Caco-2 (cell line): ENCODE measurements around the gene TGM3. TPM values are rescaled to one million over a fixed set of nuclear protein-coding genes. Genes with fewer than 3 reads are reported as not detected.
A peak's percentile ranks its signal among the peaks of the same experiment; 100 is the strongest.

Experiments used
- BruUV-seq: library from RNA; stranded (reverse); fragments of 400-500 nt; replicated peaks from 2 replicates; lab custom pipeline; 2021; lab: Mats Ljungman, UMichigan
- CTCF ChIA-PET: fragments of 300-600 bp; sonication (Branson Sonifier 250); formaldehyde crosslinking; loops from one replicate; lab custom pipeline; 2022; ENCODE audit warnings: antibody characterized with exemption; lab: Charles Lee
- POLR2A ChIA-PET: fragments of 300-600 bp; sonication (Branson Sonifier 250); formaldehyde crosslinking; loops from one replicate; lab custom pipeline; 2022; ENCODE audit warnings: antibody characterized with exemption; lab: Charles Lee
- DNase-seq, 2 experiments: peaks; one replicate each; pipeline versions ENCODE4 v3.0.0 to v3.0.0-alpha.2; 2020 to 2022
- H3K27me3 ChIP-seq: replicated peaks from 2 replicates; pipeline ENCODE4 v1.6.0; 2011; ENCODE audit warnings: low read length; ENCODE audit not compliant: control insufficient read depth, insufficient read depth
- H3K36me3 ChIP-seq: 2 replicates; pipeline ENCODE4 v1.5.1; 2011; ENCODE audit warnings: low read length; ENCODE audit not compliant: control insufficient read depth, insufficient read depth
- H3K4me1 ChIP-seq: fragments of 250-450 bp; sonication (Bioruptor Pico); 2 replicates; pipeline ENCODE4 v1.5.1; 2020; ENCODE audit warnings: mild to moderate bottlenecking
- H3K4me3 ChIP-seq: 2 replicates; pipeline ENCODE4 v1.5.1; 2011; ENCODE audit warnings: low read depth, mild to moderate bottlenecking, control low read depth, low read length
- H3K9me3 ChIP-seq: fragments of 250-450 bp; sonication (Bioruptor Pico); 2 replicates; pipeline ENCODE4 v1.5.1; 2020; ENCODE audit warnings: mild to moderate bottlenecking, moderate library complexity
- H3K27ac Mint-ChIP-seq: one replicate; pipeline ENCODE4 v1.8.0; 2022; ENCODE audit warnings: mixed read lengths; ENCODE audit not compliant: unreplicated experiment
- H3K27me3 Mint-ChIP-seq: one replicate; pipeline ENCODE4 v1.8.0; 2022; ENCODE audit warnings: mixed read lengths; ENCODE audit not compliant: insufficient read depth, unreplicated experiment
- H3K36me3 Mint-ChIP-seq: one replicate; pipeline ENCODE4 v1.8.0; 2022; ENCODE audit warnings: mild to moderate bottlenecking, mixed read lengths; ENCODE audit not compliant: insufficient read depth, unreplicated experiment
- H3K4me1 Mint-ChIP-seq: one replicate; pipeline ENCODE4 v1.8.0; 2022; ENCODE audit warnings: low read depth, mixed read lengths; ENCODE audit not compliant: unreplicated experiment
- H3K4me3 Mint-ChIP-seq: one replicate; pipeline ENCODE4 v1.8.0; 2022; ENCODE audit warnings: mild to moderate bottlenecking, moderate library complexity, mixed read lengths; ENCODE audit not compliant: unreplicated experiment
- H3K9me3 Mint-ChIP-seq: one replicate; pipeline ENCODE4 v1.8.0; 2022; ENCODE audit warnings: mixed read lengths; ENCODE audit not compliant: unreplicated experiment
- CTCF ChIP-seq, 2 experiments: fragments of 200-600 bp in 1 of 2; IDR thresholded peaks; 1 replicate in 1 of 2; 2 replicates in 1 of 2; pipeline versions ENCODE4 v1.5.1 to v1.8.0; 2011 to 2022; ENCODE audit warnings: antibody characterized with exemption in 1 of 2, control low read depth in 1 of 2, inconsistent platforms in 1 of 2, low read depth in 1 of 2, low read length in 1 of 2, mild to moderate bottlenecking in 1 of 2, moderate library complexity in 1 of 2; ENCODE audit not compliant: insufficient read depth in 1 of 2, severe bottlenecking in 1 of 2, unreplicated experiment in 1 of 2
- intact Hi-C: fragments of 100-400 bp; cut with micrococcal nuclease; formaldehyde crosslinking; loops from one replicate; pipeline ENCODE4 v1.10.0; 2022; ENCODE audit not compliant: unreplicated experiment
- total RNA-seq: library from RNA; stranded (reverse); gene quantifications from 2 replicates; pipeline ENCODE4 v1.2.3, GENCODE V29; 2022

TGM3 gene
- total RNA-seq, 1 experiment from 2014 or later = 0.20 TPM

GRCh38 chr20:2281563-2281962, 14.2 kb upstream of the TGM3 start:
- intact Hi-C loops = no loop called here
- Mint-ChIP-seq H3K27ac (no peak overlapping the region), H3K27me3 (peaks cover 3% of the 10 kb centered on the region), H3K4me3 (no peak overlapping the region), H3K36me3 (no peaks in the 10 kb centered on the region), H3K9me3 (no peaks in the 10 kb centered on the region), H3K4me1 (no peaks in the 10 kb centered on the region)
- no peak overlapping the region for H3K4me3 ChIP-seq
- POLR2A ChIA-PET = no interaction called here
- CTCF ChIA-PET = no interaction called here
- DNase-seq = no peak
- BruUV-seq = no TSS peak
- TF ChIP-seq CTCF (IDR thresholded peaks at IDR 0.05; ENCODE audit: insufficient read depth in 1 of 2, low read depth in 1 of 2, low read length in 1 of 2, severe bottlenecking in 1 of 2, unreplicated experiment in 1 of 2) = no peak
- no peaks in the 10 kb centered on the region for H3K36me3 ChIP-seq
- H3K4me1 ChIP-seq = 0 out of 2 replicates have a peak, but pooled peaks cover 8% of the 10 kb centered on the region
- no peaks in the 10 kb centered on the region for H3K27me3 ChIP-seq
- peaks cover 5% of the 10 kb centered on the region; the same call in 1 of the 2 replicates for H3K9me3 ChIP-seq

GRCh38 chr20:2282181-2282580, 13.6 kb upstream of the TGM3 start:
- Mint-ChIP-seq H3K36me3 (no peaks in the 10 kb centered on the region), H3K27ac (no peak overlapping the region), H3K4me1 (no peaks in the 10 kb centered on the region), H3K9me3 (no peaks in the 10 kb centered on the region), H3K27me3 (peaks cover 3% of the 10 kb centered on the region), H3K4me3 (no peak overlapping the region)
- ChIA-PET CTCF (no interaction called here), POLR2A (no interaction called here)
- Histone ChIP-seq H3K4me3 (no peak overlapping the region), H3K9me3 (peaks cover 5% of the 10 kb centered on the region; the same call in 1 of the 2 replicates), H3K4me1 (0 out of 2 replicates have a peak, but pooled peaks cover 8% of the 10 kb centered on the region), H3K36me3 (no peaks in the 10 kb centered on the region), H3K27me3 (no peaks in the 10 kb centered on the region)
- TF ChIP-seq CTCF (IDR thresholded peaks at IDR 0.05; ENCODE audit: insufficient read depth in 1 of 2, low read depth in 1 of 2, low read length in 1 of 2, severe bottlenecking in 1 of 2, unreplicated experiment in 1 of 2) = no peak
- no TSS peak for BruUV-seq
- intact Hi-C loops = no loop called here
- no peak for DNase-seq

- Histone ChIP-seq H3K36me3 (no peaks in the 10 kb centered on the region), H3K27me3 (no peaks in the 10 kb centered on the region), H3K9me3 (peaks cover 5% of the 10 kb centered on the region; the same call in 1 of the 2 replicates), H3K4me1 (0 out of 2 replicates have a peak, but pooled peaks cover 8% of the 10 kb centered on the region), H3K4me3 (no peak overlapping the region)
- ChIA-PET CTCF (no interaction called here), POLR2A (no interaction called here)
- no TSS peak for BruUV-seq
- Mint-ChIP-seq H3K4me1 (no peaks in the 10 kb centered on the region), H3K4me3 (no peak overlapping the region), H3K27me3 (no peaks in the 10 kb centered on the region), H3K36me3 (no peaks in the 10 kb centered on the region), H3K9me3 (no peaks in the 10 kb centered on the region), H3K27ac (no peak overlapping the region)
- no peak for TF ChIP-seq CTCF (IDR thresholded peaks at IDR 0.05; ENCODE audit: insufficient read depth in 1 of 2, low read depth in 1 of 2, low read length in 1 of 2, severe bottlenecking in 1 of 2, unreplicated experiment in 1 of 2)
- intact Hi-C loops = no loop called here
- peak; percentile 53 to 56 for DNase-seq
Measured at GRCh38 chr20:2283706-2284423, 11.9 kb upstream of the TGM3 start.
